Brain pericyte (primary cell): Measurements from ENCODE around the gene SH2D3C.
"Not testable (repeated sequence)": the region's sequence is repeated elsewhere in the genome, so short reads cannot be mapped to it uniquely, and the experiment has no call there.

Source experiments
- DNase-seq: peaks from one replicate; pipeline ENCODE4 v3.0.0-alpha.2; 2012; ENCODE audit warnings: low read depth, low spot score

The SH2D3C gene

DNA sequence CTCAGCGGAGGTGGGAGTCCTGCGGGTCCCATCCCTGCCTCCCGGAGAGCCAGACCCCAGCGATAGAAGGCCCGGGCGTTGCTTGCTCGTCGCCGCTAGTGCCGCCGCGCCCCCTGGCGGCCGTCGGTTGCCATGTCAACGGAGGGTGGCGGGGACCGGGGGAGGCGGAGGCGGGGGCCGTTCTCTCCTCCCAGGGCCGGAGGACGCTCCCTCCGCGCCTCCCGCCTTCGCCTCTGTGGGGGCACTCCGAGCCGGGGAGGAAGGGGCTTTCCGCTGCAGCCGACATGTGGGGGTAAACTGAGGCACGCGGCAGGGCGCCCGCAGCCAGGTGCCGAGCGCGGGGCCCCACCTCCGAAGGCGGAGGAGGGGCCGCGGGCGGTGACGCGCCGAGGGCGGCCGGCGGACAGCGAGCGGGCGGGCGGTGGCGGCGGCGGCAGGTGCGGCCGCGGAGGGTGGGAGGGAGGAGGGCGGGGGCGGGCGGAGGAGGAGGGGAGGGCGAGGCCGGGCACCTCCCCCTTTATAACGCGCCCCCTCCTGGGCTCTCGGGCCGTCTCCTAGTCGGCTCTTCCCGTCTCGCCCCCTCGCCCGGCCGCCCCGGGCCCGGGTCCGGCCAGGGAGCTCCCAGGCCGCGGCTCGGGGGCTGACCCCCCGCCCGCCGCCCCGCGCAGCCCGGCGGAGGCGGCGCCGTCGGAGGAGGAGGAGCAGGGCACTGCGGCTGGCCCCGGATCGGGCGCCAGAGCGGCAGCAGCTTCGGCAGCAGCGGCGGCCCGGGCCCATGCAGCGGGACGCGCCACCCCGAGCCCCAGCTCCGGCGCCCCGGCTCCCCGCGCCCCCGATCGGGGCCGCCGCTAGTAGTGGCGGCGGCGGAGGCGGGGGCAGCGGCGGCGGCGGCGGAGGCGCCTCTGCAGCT, 6.8 kb upstream of the SH2D3C start:
- DNase-seq = peak; percentile 55

DNA sequence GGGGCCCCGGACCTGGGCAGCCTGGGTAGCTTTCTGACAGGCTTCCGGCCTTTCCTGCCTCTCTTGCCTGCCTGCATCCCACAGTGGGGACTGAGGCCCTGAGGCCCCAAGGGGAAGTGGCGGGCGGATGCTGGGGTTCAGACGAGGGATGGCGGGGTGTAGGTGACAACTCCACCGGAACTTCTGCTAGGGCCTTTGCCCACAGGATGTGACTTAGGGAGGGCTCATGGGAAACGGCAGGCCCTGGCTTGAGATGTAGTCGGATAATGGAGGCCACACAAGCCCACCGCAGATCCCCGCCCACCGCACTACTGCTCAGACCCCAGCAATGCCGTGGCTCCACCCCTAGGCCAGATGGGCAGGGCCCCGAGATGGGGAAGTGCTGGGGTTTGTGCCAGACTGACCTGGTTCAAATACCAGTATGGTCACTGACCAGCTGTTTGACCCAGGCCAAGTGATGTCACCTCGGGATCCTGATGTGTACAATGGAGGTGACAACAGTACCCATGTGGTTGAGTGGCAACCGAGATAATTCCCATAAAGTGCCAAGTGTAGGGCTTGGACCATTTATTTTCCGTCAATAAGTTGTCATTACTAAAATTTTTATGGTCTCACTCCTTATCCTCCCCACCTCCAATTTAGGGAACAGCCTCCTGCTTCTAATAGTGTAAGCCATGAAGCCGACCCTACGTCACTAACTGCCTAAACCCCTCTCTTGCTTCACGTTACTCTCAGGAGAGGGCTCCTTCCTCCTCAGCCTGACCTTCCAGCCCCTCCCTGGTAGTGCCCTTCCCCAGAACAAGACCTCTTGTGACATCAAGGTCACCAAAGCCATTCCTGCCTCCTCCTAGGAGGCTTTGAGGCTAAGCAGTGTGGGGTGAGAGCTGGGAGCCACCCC, 4.9 kb upstream of the SH2D3C start:
- DNase-seq = no peak

DNA sequence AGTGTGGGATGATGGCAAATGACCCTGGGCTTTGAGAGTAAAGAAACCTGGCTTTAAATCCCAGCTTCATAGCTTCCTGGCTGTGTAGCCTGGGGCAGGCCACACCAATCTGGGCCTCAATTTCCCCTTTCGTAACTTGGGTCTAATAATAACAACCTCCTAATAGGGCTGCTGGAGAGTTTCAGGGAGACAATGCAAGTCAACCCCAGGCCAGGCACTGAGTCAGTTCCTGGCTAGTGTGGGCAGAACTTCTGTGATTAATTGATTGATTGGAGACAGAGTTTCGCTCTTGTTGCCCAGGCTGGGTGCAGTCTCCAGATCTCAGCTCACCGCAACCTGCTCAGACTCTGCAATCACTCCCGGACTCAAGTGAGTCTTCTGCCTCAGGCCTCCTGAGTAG, 3.3 kb upstream of the SH2D3C start:
- no peak for DNase-seq

DNA sequence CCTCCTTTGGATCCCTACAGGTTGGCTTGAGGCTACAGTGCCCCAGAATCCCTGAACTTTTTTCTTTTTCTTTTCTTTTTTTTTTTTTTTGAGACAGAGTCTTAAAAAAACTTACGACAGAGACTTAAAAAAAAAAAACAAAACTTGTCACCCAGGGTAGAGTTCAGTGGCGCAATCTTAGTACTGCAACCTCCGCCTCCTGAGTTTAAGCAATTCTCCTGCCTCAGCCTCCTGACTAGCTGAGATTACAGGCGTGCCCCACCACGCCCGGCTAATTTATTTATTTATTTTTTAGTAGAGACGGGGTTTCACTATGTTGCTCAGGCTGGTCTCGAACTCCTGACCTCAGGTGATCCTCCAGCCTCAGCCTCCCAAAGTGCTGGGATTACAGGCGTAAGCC, 2.4 kb upstream of the SH2D3C start:
- DNase-seq = not testable (repeated sequence)

DNA sequence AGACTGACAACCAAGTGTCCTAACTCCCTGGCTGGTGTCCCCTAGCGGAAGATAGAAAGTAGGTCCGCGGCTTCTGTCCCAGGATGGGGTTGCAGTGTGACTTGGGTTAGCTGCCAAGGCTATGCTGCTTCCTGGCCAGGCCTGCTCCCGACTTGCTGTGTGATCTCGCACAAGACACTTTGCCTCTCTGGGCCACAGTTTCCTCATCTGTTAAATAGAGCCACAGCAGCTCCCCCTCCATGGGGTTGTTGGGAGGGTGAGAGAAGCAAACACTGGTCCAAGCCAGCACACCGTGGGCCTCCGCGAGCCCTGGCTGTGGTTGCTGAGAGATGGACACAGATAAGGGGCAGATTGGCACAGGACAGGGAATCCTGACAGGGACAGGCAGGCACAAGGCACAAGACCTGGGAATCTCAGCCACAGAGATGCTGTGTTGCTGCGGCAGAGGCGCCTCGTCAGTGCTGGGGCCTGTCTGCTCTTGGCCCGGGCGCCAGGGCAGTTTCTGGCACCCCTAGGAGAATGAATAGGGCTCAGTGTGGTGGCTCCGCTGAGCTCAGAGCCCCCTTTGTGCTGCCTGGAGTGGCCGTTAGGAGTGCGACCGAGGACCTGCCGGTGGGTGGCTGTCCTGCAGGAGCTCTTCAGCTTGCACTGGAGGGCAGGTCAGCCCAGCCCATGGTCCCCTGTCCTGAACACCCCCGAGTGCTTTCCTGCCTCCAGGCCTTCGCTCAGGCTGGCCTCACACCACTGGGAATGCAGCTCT, 1.8 kb upstream of the SH2D3C start:
- no peak for DNase-seq

DNA sequence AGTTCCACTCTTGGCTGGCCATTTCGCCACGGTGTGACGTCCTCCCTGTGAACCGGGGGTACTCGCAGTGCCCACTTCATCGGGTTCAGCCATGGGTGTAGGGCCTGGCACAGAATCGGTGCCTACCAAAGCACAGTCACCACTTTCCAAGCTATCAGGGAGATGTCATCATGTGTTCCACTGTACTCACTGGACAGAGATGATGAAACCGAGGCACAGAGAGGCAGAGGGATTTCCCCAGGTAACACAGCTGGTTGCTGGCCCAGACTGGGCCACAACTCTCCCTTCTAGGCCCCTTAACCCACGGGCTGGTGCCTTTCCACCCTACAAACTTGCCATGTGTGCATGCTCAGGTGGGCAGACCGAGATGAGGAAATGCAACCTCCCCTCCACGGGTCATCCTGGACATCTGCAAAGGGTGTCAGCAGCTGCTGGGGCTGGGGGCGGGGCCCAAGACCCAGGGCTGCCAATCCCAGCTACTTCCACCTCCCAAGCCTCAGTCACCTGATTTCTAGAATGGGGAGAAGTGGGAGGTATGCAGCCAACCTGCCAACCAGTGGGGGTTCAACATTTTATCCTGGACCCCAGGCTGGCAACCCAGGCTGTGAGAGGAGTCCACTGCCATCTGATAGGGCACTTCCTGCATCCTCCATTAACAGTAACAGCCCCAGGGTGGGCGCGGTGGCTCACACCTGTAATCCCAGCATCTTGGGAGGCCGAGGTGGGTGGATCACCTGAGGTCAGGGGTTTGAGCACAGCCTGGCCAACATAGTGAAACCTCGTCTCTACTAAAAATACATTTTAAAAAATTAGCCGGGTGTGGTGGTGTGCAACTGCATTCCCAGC, 893 bp upstream of the SH2D3C start:
- DNase-seq = no peak

DNA sequence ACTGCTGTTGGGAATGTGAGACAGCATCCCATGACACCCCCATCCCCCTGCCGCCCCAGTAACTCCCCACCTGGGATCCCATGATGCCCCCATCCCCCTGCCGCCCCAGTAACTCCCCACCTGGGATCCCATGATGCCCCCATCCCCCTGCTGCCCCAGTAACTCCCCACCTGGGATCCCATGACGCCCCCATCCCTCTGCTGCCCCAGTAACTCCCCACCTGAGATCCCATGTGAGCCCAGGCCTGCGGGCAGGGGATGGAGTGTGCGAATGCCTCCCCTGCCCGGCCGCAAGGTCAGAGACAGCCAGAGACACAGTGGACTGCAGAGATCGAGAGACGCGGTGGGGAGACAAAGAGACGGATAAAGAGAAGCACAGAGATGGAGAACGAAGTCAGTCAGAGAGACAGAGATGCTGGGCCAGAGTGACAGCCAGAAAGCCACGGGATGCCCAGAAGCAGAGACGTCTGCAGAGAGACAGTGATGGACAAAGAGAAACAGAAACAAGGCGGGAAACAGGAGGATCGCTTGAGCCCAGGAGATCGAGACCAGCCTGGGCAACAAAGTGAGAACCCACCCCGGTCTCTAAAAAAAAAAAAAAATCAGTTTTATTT, 992 bp downstream of the SH2D3C start:
- DNase-seq = no peak

DNA sequence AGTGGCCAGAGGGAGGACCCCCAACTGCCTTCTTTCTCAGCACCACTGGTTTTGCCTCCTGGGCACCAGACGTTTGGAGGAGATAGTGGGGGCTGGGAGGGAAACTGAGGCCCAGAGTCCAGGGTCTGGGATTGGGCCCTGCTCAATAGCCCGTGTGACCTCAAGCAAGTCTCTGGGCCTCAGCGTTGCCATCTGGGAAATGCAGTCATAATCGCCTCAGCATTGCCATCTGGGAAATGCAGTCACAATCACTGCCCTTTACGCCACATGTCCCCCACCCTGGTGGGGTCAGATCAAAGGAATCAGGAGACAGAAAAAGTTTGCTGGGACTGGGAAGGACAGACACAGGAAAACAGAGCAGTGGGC, 1.6 kb downstream of the SH2D3C start:
- DNase-seq = no peak

DNA sequence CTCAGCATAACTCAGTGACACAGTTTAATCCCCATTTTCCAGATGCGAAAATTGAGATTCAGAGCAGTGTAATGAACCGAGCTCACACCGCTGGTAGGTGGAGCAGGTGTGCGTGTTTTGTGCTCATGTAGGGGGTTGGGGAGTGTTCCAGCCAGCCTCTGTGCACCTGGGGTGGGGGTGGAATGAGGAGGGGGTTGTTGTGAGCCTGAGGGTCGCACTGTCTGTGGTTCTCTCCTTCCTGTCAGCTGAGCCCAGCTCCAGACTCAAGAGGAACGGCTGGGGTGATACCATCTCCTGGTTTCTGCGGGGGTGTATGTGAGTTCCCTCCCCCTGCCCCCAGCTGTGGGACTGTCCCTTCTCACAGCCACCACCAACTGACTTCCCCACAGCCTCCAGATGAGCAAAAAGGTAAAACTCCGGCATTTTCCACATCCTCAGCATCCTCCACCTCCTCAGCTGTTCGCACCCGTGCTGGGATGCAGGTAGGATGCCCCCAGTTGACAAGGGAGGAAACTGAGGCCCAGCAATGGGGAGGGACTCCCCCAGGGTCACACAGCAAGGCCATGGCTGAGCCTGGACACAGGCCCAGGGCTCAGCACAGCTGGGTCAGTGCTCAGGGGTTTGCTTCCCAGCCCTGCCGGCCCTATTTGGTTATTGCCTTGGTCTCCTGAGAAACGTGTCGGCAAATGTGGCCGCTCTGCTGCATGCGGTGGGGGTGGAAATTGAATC, 2.1 kb downstream of the SH2D3C start:
- no peak for DNase-seq

DNA sequence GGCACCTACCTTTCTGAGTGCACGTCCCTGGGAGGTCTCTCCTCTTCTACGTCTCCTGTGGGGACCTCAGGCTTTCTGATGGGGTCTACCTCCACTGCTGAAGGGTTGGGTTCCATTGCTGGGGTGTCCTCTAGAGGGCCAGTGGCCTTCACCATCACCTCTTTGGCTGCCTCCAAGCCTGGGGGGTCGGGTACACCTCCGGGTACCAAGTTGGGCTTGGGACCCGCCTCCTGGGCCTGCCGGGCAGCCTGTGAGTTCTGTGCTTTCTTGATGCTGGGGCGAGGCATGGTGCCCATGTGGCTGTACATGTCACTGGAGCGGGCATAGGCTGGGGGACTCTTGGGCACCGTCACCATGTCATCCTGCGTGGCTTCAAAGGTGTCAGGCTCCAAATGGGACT, 4.5 kb downstream of the SH2D3C start:
- no peak for DNase-seq

DNA sequence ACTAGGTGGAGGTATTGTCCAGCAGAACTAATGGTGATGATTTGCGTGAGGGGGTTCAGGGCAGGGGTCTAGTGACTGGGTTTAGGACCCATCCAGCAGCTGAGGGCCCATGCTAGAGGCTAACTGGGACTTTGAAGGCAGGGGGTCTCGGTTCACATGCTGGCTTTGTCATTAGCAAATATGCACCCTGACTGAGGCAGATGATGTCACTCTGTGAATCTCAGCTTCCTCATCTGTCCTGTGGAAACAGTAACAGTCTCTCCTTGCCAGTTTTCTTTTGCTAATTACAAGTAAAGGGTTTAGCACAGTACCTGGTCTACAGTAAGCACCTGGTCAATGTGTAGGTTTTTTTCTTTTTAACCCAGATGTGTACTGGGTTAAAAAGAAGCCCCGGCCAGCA, 5.2 kb downstream of the SH2D3C start:
- no peak for DNase-seq

DNA sequence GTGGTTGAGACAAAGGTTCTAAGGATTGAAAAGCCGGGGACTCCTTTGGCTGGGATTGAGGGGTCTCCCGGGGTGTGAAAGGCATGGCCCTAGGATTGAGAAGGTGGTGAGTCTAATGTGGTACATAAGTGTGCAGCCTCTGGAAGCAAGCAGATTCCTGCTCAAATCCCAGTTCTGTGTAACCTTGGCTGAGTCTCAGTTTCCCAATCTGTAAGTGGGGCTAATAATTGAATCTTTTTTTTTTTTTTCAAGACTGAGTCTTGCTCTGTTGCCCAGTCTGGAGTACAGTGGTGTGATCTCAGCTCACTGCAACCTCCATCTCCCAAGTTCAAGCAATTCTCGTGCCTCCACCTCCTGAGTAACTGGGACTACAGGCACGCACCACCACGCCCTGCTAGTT, 5.9 kb downstream of the SH2D3C start:
- DNase-seq = no peak

DNA sequence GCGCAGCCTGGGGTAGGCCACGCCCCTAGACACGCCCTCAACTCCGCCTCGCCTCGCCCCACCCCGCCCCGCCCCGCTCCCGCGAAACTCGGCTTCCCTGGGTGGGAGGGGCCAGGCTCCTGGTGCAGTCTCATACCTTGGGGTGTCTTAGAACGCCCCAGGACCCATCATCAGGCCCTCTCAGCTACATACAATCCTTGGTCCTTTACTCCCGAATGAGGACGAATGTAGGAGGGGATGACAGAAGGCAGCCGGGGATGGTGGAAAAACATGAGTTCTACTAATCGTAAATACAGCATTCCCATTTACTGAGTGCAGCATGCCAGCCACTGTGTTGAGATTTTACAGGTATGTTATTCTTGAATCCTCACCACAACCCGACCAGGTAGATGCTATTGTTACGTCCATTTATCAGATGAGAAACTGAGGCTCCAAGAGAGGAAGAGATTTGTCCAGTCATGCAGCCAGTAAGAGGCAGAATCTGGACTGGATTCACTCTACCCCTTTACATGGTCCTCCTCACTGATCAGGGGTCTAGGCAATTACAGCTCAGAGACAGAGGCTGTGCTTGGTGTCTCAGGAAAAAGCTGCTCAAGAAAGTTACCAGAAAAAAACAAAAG, 6.8 kb downstream of the SH2D3C start:
- DNase-seq = no peak

DNA sequence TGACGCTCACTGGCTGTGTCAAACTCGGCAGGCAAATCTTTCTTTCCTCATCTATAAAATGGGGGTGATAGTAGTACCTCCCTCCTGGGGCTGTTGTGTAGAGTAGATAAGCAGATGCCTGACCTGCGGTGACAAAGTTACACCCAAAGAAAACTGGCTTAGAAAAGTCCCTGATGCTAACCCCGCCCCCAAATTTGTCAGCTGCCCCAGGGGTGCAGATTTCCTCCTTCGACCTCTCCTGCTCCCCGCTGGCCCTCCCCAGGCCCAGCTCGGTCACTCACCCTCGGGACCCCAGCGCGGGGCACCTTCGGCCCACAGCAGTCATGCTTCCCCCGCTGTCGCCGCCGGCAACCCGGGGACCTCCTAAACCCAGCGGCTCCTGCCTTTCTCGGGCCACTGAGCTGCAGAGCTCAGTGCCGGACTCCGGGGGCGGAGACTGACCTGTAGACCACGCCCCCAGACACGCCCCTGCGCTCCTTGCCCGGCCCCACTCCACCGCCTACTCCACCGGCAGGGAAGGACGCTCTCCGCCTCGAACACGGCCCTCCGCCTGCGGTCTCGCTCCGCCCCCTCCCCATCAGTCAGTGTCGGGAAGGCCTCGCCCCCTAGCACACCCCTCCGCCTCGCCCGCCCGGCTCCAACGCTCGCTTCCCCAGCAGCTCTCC, 7.4 kb downstream of the SH2D3C start:
- peak; percentile 96 for DNase-seq

DNA sequence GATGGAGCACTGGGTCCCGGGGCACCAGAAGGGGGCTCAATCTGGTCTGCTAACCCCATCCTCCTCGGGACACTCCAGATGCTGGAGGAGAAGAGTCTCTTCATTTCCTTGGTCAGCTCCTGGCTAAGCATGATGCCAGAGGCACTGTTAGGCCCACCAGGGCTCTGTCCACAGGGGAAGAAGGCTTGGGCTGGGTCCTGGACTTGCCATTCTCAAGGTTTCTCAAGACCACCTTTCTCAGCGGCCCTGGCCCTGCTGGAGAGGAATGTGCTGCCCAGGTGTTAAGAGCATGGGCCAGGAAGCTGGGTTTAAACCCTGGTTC, 7.9 kb downstream of the SH2D3C start:
- DNase-seq = no peak

DNA sequence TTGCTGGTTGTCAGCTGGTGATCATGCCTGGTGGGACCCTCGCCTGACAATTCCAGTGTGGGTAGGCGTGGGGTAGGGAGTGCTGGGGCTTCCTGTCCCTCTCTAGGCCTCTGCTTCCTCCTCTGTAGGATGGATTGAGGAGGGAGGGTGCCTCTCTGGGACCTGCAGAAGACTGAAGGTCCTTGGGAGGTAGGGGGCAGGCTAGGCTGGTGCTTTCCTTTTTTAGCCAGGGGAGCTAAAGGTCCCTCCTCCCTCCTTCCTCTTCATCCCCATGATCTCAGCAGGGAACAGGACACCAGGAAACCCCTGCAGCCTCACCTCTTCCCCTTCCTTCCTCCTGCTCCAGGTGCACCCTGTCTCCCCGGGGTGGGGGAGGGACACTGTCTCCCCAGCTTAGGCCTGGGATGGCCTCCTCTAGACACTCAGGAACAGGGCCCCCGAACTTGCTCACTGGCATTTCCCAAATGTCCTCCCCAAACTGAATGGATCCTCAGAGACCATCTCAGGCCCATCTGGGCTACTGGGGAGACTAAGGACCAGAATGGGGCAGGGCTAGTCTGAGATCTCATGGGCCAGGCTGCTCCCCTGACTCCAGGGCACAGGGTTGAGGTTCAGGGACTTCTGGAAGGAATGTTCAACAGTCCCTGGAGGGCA, 8.4 kb downstream of the SH2D3C start:
- DNase-seq = no peak

DNA sequence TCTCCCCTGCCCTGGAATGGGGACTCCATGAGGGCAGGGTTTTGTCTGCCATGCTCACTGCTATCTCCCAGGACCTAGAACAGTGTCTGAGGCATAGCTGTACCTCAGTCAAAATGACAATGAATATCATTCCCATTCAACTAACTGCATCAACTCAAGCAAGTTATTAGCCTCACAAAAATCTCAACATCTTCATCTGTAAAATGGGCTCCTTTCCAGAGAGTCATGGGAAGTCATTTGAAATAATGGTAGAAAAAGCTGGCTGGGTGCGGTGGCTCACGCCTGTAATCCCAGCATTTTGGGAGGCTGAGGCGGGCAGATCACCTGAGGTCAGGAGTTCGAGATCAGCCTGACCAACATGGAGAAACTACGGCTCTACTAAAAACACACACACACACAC, 9.4 kb downstream of the SH2D3C start:
- DNase-seq = no peak

DNA sequence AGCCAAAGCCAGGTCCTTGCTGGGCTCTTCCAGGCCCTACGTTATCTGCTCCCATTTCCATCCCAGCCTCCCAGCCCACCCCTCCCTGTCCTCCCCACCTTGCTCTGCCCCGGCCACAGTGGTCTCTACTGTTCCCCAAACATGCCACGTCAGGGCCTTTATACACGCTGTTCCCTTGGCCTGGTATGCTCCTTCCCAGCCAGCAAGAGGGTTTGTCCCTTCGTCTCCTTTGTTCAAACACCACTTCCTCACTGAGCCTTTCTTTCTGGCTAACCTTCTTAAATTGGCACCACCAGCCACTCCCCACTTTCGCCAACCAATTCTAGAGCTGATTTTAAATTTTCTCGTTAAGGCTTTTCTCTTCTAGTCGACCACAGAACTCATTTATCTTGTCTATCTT, 9.8 kb downstream of the SH2D3C start:
- no peak for DNase-seq

DNA sequence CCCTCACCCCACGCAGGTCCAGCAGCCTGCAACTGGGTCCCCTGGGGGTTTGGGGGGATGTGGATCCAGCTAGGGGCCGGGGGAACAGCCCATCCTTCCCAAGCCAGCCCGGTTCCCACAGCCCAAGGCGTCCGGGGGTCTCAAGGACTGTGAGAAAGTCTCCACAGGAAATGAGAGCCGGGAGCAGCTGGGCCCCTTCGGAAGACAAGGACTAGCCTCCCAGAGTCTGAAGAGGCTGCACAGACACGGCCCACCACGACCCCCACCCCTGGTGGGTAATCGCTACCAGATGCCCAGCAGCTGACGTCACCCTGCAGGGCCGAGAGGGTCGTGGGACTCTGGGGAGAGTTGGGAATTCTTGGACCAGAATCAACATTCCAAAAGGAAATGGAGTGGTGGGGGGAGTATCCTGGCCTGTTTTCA, 10.5 kb downstream of the SH2D3C start:
- DNase-seq = peak; percentile 83
